ENCODE results near the gene ANLN.

DNA sequence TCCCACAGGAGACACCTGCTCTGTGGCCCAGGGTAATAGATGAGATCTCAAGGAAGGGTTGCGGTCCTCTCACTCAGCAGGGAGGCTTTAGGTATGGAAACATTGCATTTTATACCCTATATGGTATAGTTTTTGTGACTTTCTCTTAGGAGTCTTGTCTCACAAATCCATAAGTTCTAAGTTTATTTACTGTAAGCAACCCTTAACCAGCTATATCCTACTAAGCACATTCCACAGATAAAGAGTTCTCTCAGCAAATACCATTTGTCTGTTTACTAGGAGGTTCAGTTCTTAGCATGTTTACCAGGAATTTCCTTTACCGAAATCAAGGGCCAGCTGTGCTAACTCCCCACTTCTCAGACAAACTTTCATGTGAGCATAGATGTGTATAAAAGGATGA, 66.9 kb downstream of the ANLN start:
- TF ChIP-seq, protein P1, sequence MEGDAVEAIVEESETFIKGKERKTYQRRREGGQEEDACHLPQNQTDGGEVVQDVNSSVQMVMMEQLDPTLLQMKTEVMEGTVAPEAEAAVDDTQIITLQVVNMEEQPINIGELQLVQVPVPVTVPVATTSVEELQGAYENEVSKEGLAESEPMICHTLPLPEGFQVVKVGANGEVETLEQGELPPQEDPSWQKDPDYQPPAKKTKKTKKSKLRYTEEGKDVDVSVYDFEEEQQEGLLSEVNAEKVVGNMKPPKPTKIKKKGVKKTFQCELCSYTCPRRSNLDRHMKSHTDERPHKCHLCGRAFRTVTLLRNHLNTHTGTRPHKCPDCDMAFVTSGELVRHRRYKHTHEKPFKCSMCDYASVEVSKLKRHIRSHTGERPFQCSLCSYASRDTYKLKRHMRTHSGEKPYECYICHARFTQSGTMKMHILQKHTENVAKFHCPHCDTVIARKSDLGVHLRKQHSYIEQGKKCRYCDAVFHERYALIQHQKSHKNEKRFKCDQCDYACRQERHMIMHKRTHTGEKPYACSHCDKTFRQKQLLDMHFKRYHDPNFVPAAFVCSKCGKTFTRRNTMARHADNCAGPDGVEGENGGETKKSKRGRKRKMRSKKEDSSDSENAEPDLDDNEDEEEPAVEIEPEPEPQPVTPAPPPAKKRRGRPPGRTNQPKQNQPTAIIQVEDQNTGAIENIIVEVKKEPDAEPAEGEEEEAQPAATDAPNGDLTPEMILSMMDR (IDR thresholded peaks at IDR 0.05), result no peak
- TF ChIP-seq, protein P2, sequence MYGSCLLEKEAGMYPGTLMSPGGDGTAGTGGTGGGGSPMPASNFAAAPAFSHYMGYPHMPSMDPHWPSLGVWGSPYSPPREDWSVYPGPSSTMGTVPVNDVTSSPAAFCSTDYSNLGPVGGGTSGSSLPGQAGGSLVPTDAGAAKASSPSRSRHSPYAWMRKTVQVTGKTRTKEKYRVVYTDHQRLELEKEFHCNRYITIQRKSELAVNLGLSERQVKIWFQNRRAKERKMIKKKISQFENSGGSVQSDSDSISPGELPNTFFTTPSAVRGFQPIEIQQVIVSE (CRISPR knock-in tag; IDR thresholded peaks at IDR 0.05; ENCODE audit: borderline replicate concordance), result no peak
- TF ChIP-seq IRF2 (CRISPR knock-in tag; IDR thresholded peaks at IDR 0.05; ENCODE audit: borderline replicate concordance, low read depth), result no peak
- TF ChIP-seq, protein P3, sequence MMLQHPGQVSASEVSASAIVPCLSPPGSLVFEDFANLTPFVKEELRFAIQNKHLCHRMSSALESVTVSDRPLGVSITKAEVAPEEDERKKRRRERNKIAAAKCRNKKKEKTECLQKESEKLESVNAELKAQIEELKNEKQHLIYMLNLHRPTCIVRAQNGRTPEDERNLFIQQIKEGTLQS (CRISPR knock-in tag; conservative IDR thresholded peaks at IDR 0.05), result no peak
- no peak for TF ChIP-seq JUN (CRISPR knock-in tag; IDR thresholded peaks at IDR 0.05)
- no peak for TF ChIP-seq EMX1 (CRISPR knock-in tag; IDR thresholded peaks at IDR 0.05)
- no peak for TF ChIP-seq CBFB (CRISPR knock-in tag; IDR thresholded peaks at IDR 0.05; ENCODE audit: low read depth)
- TF ChIP-seq MYBL2 (CRISPR knock-in tag; IDR thresholded peaks at IDR 0.05), result no peak
- TF ChIP-seq, protein P4, sequence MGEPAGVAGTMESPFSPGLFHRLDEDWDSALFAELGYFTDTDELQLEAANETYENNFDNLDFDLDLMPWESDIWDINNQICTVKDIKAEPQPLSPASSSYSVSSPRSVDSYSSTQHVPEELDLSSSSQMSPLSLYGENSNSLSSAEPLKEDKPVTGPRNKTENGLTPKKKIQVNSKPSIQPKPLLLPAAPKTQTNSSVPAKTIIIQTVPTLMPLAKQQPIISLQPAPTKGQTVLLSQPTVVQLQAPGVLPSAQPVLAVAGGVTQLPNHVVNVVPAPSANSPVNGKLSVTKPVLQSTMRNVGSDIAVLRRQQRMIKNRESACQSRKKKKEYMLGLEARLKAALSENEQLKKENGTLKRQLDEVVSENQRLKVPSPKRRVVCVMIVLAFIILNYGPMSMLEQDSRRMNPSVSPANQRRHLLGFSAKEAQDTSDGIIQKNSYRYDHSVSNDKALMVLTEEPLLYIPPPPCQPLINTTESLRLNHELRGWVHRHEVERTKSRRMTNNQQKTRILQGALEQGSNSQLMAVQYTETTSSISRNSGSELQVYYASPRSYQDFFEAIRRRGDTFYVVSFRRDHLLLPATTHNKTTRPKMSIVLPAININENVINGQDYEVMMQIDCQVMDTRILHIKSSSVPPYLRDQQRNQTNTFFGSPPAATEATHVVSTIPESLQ (CRISPR knock-in tag; IDR thresholded peaks at IDR 0.05), result no peak
- no peak for TF ChIP-seq NR2C2 (CRISPR knock-in tag; IDR thresholded peaks at IDR 0.05)
- no peak for TF ChIP-seq CREB1 (CRISPR knock-in tag; IDR thresholded peaks at IDR 0.05)
- TF ChIP-seq, protein P5, sequence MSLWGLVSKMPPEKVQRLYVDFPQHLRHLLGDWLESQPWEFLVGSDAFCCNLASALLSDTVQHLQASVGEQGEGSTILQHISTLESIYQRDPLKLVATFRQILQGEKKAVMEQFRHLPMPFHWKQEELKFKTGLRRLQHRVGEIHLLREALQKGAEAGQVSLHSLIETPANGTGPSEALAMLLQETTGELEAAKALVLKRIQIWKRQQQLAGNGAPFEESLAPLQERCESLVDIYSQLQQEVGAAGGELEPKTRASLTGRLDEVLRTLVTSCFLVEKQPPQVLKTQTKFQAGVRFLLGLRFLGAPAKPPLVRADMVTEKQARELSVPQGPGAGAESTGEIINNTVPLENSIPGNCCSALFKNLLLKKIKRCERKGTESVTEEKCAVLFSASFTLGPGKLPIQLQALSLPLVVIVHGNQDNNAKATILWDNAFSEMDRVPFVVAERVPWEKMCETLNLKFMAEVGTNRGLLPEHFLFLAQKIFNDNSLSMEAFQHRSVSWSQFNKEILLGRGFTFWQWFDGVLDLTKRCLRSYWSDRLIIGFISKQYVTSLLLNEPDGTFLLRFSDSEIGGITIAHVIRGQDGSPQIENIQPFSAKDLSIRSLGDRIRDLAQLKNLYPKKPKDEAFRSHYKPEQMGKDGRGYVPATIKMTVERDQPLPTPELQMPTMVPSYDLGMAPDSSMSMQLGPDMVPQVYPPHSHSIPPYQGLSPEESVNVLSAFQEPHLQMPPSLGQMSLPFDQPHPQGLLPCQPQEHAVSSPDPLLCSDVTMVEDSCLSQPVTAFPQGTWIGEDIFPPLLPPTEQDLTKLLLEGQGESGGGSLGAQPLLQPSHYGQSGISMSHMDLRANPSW (CRISPR knock-in tag; conservative IDR thresholded peaks at IDR 0.05; ENCODE audit: low read depth), result no peak

All from WTC11 (cell line).